ENCODE results near the gene CLNS1A. TPM values are rescaled to one million over a fixed set of nuclear protein-coding genes. Genes with fewer than 3 reads are reported as not detected.
"Not testable (repeated sequence)": the region's sequence is repeated elsewhere in the genome, so short reads cannot be mapped to it uniquely, and the experiment has no call there.

Gene CLNS1A
- polyA plus RNA-seq, 1 donor (not counting 4 experiments of a cell fraction or from before 2014, with no cell fraction given) = 208 TPM

GRCh38 chr11:77580712-77581337 lies 56.8 kb downstream of the CLNS1A start:
- H3K9me3 ChIP-seq (ENCODE audit: control insufficient read depth, low read depth, low read length) = no peaks in the 10 kb centered on the region
- H3K4me3 ChIP-seq (ENCODE audit: control insufficient read depth in 2 of 3, extremely low read depth in 1 of 3, insufficient read depth in 2 of 3, low read depth in 1 of 3, low read length in 3 of 3) = no peak overlapping the region
- no peak for FAIRE-seq
- TF ChIP-seq EZH2 (IDR thresholded peaks at IDR 0.05; ENCODE audit: low read length) (no peak), CTCF (optimal IDR thresholded peaks at IDR 0.05 in 1 of 3, IDR thresholded peaks at IDR 0.05 in 1 of 3, conservative IDR thresholded peaks at IDR 0.05 in 1 of 3; ENCODE audit: extremely low read depth in 1 of 3, insufficient read depth in 2 of 3, low read length in 3 of 3) (no peak)
- dilution Hi-C loops (cut with MboI; ENCODE audit: extremely low pct_ligation_motif_present, low sequenced_read_pairs) = no loop called here
- H3K27ac ChIP-seq (ENCODE audit: control insufficient read depth, insufficient read depth, low read length) = no peak overlapping the region
- no peak overlapping the region for H3K4me2 ChIP-seq (ENCODE audit: control insufficient read depth, extremely low read depth, insufficient read depth, low read depth, low read length)
- H4K20me1 ChIP-seq (ENCODE audit: control insufficient read depth, extremely low read depth, insufficient read depth, low read length) = no peaks in the 10 kb centered on the region
- no peaks in the 10 kb centered on the region for H3K36me3 ChIP-seq (ENCODE audit: control insufficient read depth in 2 of 2, extremely low read depth in 1 of 2, insufficient read depth in 2 of 2, low read length in 2 of 2)
- no peaks in the 10 kb centered on the region for H3K9me1 ChIP-seq (ENCODE audit: control insufficient read depth, extremely low read depth, insufficient read depth, low read length)
- H3K79me2 ChIP-seq (ENCODE audit: control insufficient read depth, insufficient read depth, low read length) = no peaks in the 10 kb centered on the region
- no peaks in the 10 kb centered on the region for H3K4me1 ChIP-seq (ENCODE audit: control insufficient read depth, extremely low read depth, insufficient read depth, low read length)
- DNase-seq (ENCODE audit: low read depth, low spot score) = no peak
- H3K9ac ChIP-seq (ENCODE audit: control insufficient read depth, extremely low read depth, insufficient read depth, low read length) = no peak overlapping the region
- no peak overlapping the region for H2AFZ ChIP-seq (ENCODE audit: control insufficient read depth, low read length)
- H3K27me3 ChIP-seq (ENCODE audit: control insufficient read depth, extremely low read depth, insufficient read depth, low read length) = no peaks in the 10 kb centered on the region

GRCh38 chr11:77575428-77575827 lies 62.2 kb downstream of the CLNS1A start:
- H3K4me3 ChIP-seq (ENCODE audit: control insufficient read depth in 2 of 3, extremely low read depth in 1 of 3, insufficient read depth in 2 of 3, low read depth in 1 of 3, low read length in 3 of 3); H2AFZ ChIP-seq (ENCODE audit: control insufficient read depth, low read length); H3K9me3 ChIP-seq (ENCODE audit: control insufficient read depth, low read depth, low read length); H3K4me2 ChIP-seq (ENCODE audit: control insufficient read depth, extremely low read depth, insufficient read depth, low read depth, low read length); H3K36me3 ChIP-seq (ENCODE audit: control insufficient read depth in 2 of 2, extremely low read depth in 1 of 2, insufficient read depth in 2 of 2, low read length in 2 of 2); dilution Hi-C loops (cut with MboI; ENCODE audit: extremely low pct_ligation_motif_present, low sequenced_read_pairs); H3K4me1 ChIP-seq (ENCODE audit: control insufficient read depth, extremely low read depth, insufficient read depth, low read length); H3K27ac ChIP-seq (ENCODE audit: control insufficient read depth, insufficient read depth, low read length); H3K9me1 ChIP-seq (ENCODE audit: control insufficient read depth, extremely low read depth, insufficient read depth, low read length); FAIRE-seq; H4K20me1 ChIP-seq (ENCODE audit: control insufficient read depth, extremely low read depth, insufficient read depth, low read length); H3K27me3 ChIP-seq (ENCODE audit: control insufficient read depth, extremely low read depth, insufficient read depth, low read length); DNase-seq (ENCODE audit: low read depth, low spot score); H3K9ac ChIP-seq (ENCODE audit: control insufficient read depth, extremely low read depth, insufficient read depth, low read length); H3K79me2 ChIP-seq (ENCODE audit: control insufficient read depth, insufficient read depth, low read length): not testable (repeated sequence)

- H3K9me1 ChIP-seq (ENCODE audit: control insufficient read depth, extremely low read depth, insufficient read depth, low read length); H3K27ac ChIP-seq (ENCODE audit: control insufficient read depth, insufficient read depth, low read length); H3K9me3 ChIP-seq (ENCODE audit: control insufficient read depth, low read depth, low read length); H3K79me2 ChIP-seq (ENCODE audit: control insufficient read depth, insufficient read depth, low read length); dilution Hi-C loops (cut with MboI; ENCODE audit: extremely low pct_ligation_motif_present, low sequenced_read_pairs); H3K27me3 ChIP-seq (ENCODE audit: control insufficient read depth, extremely low read depth, insufficient read depth, low read length); H3K9ac ChIP-seq (ENCODE audit: control insufficient read depth, extremely low read depth, insufficient read depth, low read length); H3K4me3 ChIP-seq (ENCODE audit: control insufficient read depth in 2 of 3, extremely low read depth in 1 of 3, insufficient read depth in 2 of 3, low read depth in 1 of 3, low read length in 3 of 3); H3K36me3 ChIP-seq (ENCODE audit: control insufficient read depth in 2 of 2, extremely low read depth in 1 of 2, insufficient read depth in 2 of 2, low read length in 2 of 2); DNase-seq (ENCODE audit: low read depth, low spot score); FAIRE-seq; H2AFZ ChIP-seq (ENCODE audit: control insufficient read depth, low read length); H3K4me1 ChIP-seq (ENCODE audit: control insufficient read depth, extremely low read depth, insufficient read depth, low read length); H4K20me1 ChIP-seq (ENCODE audit: control insufficient read depth, extremely low read depth, insufficient read depth, low read length); H3K4me2 ChIP-seq (ENCODE audit: control insufficient read depth, extremely low read depth, insufficient read depth, low read depth, low read length): not testable (repeated sequence)
Observed at GRCh38 chr11:77570896-77571295, 66.7 kb downstream of the CLNS1A start.

All from keratinocyte (primary cell).